H1 (cell line): ENCODE measurements around the gene UBA3. TPM values are rescaled to one million over a fixed set of nuclear protein-coding genes. Genes with fewer than 3 reads are reported as not detected.

ENCODE experiments used
- CTCF ChIA-PET: fragments of 300-600 bp; sonication (Branson Sonifier 250); formaldehyde crosslinking; loops from one replicate; lab custom pipeline; 2021; ENCODE audit not compliant: partially characterized antibody; lab: Charles Lee
- POLR2A ChIA-PET: fragments of 300-600 bp; sonication (Branson Sonifier 250); formaldehyde crosslinking; loops from one replicate; lab custom pipeline; 2021; ENCODE audit warnings: inconsistent platforms; ENCODE audit not compliant: partially characterized antibody; lab: Charles Lee
- DNase-seq, 2 experiments: peaks; one replicate each; pipeline versions ENCODE4 v3.0.0 to v3.0.0-alpha.2; 2010 to 2022; ENCODE audit warnings: low spot score in 2 of 2, low read depth in 1 of 2, mixed read lengths in 1 of 2
- FAIRE-seq: peaks from 2 replicates; lab custom pipeline; 2011; peaks lifted over from hg19 to GRCh38; lab: Jason Lieb, UNC
- H2AFZ ChIP-seq: 2 replicates; pipeline ENCODE4 v1.8.1; 2012; ENCODE audit warnings: low read length, inconsistent platforms
- H2AK5ac ChIP-seq: 2 replicates; pipeline ENCODE4 v1.6.1; 2013; ENCODE audit warnings: low read depth, low read length
- H2BK120ac ChIP-seq: replicated peaks from 2 replicates; pipeline ENCODE3; 2013; ENCODE audit warnings: low read depth, low read length, inconsistent platforms
- H2BK12ac ChIP-seq: 2 replicates; pipeline ENCODE4 v1.6.1; 2013; ENCODE audit warnings: low read depth, low read length
- H2BK15ac ChIP-seq: 2 replicates; pipeline ENCODE4 v1.6.1; 2013; ENCODE audit warnings: low read length
- H2BK20ac ChIP-seq: 2 replicates; pipeline ENCODE4 v1.6.1; 2013; ENCODE audit warnings: low read length
- H2BK5ac ChIP-seq: 2 replicates; pipeline ENCODE4 v1.6.1; 2013; ENCODE audit warnings: low read depth, low read length
- H3K14ac ChIP-seq: 2 replicates; pipeline ENCODE4 v1.6.1; 2013; ENCODE audit warnings: inconsistent platforms; ENCODE audit not compliant: insufficient read length
- H3K18ac ChIP-seq: 2 replicates; pipeline ENCODE4 v1.6.1; 2013; ENCODE audit warnings: low read length; ENCODE audit errors: extremely low read depth
- H3K23ac ChIP-seq: 2 replicates; pipeline ENCODE4 v1.6.1; 2013; ENCODE audit warnings: inconsistent platforms; ENCODE audit not compliant: insufficient read length
- H3K23me2 ChIP-seq: 2 replicates; pipeline ENCODE4 v1.6.1; 2013; ENCODE audit warnings: low read depth, low read length
- H3K27ac ChIP-seq: 2 replicates; pipeline ENCODE4 v1.6.1; 2011; ENCODE audit warnings: low read depth, low read length, inconsistent platforms
- H3K27me3 ChIP-seq, 4 experiments: replicated peaks in 1 of 4; 1 replicate in 1 of 4; 2 replicates in 3 of 4; pipeline versions ENCODE4 v1.6.1 to v1.8.1; 2011 to 2013; ENCODE audit warnings: low read length in 3 of 4, mild to moderate bottlenecking in 3 of 4, inconsistent platforms in 2 of 4, mixed read lengths in 2 of 4, moderate library complexity in 1 of 4; ENCODE audit not compliant: control insufficient read depth in 3 of 4, insufficient read depth in 3 of 4; ENCODE audit errors: extremely low read depth in 1 of 4
- H3K36me3 ChIP-seq, 4 experiments: 2 replicates each; pipeline versions ENCODE4 v1.6.1 to v1.8.1; 2011 to 2013; ENCODE audit warnings: mild to moderate bottlenecking in 4 of 4, low read length in 3 of 4, moderate library complexity in 2 of 4, control low read depth in 1 of 4, inconsistent platforms in 1 of 4; ENCODE audit not compliant: insufficient read depth in 4 of 4, control insufficient read depth in 2 of 4
- H3K4ac ChIP-seq: replicated peaks from 2 replicates; pipeline ENCODE3; 2013; ENCODE audit warnings: low read length, low read depth, mixed read lengths, inconsistent platforms; ENCODE audit not compliant: insufficient read length
- H3K4me1 ChIP-seq, 4 experiments: replicated peaks in 1 of 4; 1 replicate in 1 of 4; 2 replicates in 3 of 4; pipeline versions ENCODE4 v1.6.1 to v1.8.1; 2011 to 2013; ENCODE audit warnings: low read length in 3 of 4, inconsistent platforms in 2 of 4, mixed read lengths in 1 of 4; ENCODE audit not compliant: insufficient read depth in 4 of 4, control insufficient read depth in 3 of 4
- H3K4me2 ChIP-seq, 2 experiments: 2 replicates each; pipeline versions ENCODE4 v1.6.1 to v1.8.1; 2011 to 2013; ENCODE audit warnings: low read depth in 2 of 2, low read length in 2 of 2, control low read depth in 1 of 2, inconsistent platforms in 1 of 2, mild to moderate bottlenecking in 1 of 2; ENCODE audit not compliant: insufficient read depth in 1 of 2
- H3K4me3 ChIP-seq, 4 experiments: fragments of 200-600, 300-600 bp in 1 of 4; sonication (generic), shearing (Covaris generic), sonication (Bioruptor Twin) in 1 of 4; 2 replicates each; pipeline versions ENCODE4 v1.5.1 to v1.8.1; 2011 to 2016; ENCODE audit warnings: low read length in 4 of 4, low read depth in 3 of 4, control low read depth in 2 of 4, inconsistent platforms in 2 of 4, mild to moderate bottlenecking in 2 of 4, mixed read lengths in 1 of 4, moderate library complexity in 1 of 4; ENCODE audit not compliant: insufficient read depth in 2 of 4; ENCODE audit errors: extremely low read depth in 1 of 4
- H3K56ac ChIP-seq: replicated peaks from 2 replicates; pipeline ENCODE3; 2013; ENCODE audit warnings: low read depth, mild to moderate bottlenecking, mixed read lengths, low read length, inconsistent platforms; ENCODE audit not compliant: insufficient read length
- H3K79me1 ChIP-seq: 2 replicates; pipeline ENCODE4 v1.6.1; 2013; ENCODE audit warnings: low read depth, low read length, control low read depth
- H3K79me2 ChIP-seq, 2 experiments: 2 replicates each; pipeline versions ENCODE4 v1.6.1 to v1.8.1; 2012 to 2013; ENCODE audit warnings: low read length in 2 of 2, mild to moderate bottlenecking in 2 of 2, inconsistent platforms in 1 of 2; ENCODE audit not compliant: insufficient read depth in 2 of 2, control insufficient read depth in 1 of 2
- H3K9ac ChIP-seq, 4 experiments: replicated peaks in 1 of 4; 1 replicate in 1 of 4; 2 replicates in 3 of 4; pipeline versions ENCODE4 v1.6.1 to v1.8.1; 2011 to 2013; ENCODE audit warnings: low read depth in 3 of 4, low read length in 3 of 4, control low read depth in 2 of 4, mild to moderate bottlenecking in 2 of 4, moderate library complexity in 2 of 4, inconsistent platforms in 1 of 4; ENCODE audit errors: extremely low read depth in 1 of 4
- H3K9me3 ChIP-seq, 2 experiments: 2 replicates each; pipeline versions ENCODE4 v1.6.1 to v1.8.1; 2012 to 2013; ENCODE audit warnings: mild to moderate bottlenecking in 2 of 2, moderate library complexity in 2 of 2, control low read depth in 1 of 2, inconsistent platforms in 1 of 2, low read depth in 1 of 2, low read length in 1 of 2, mixed read lengths in 1 of 2; ENCODE audit not compliant: insufficient read depth in 2 of 2
- H4K20me1 ChIP-seq, 2 experiments: replicated peaks in 1 of 2; 2 replicates each; pipeline versions ENCODE3 to v1.8.1; 2011 to 2013; ENCODE audit warnings: inconsistent platforms in 2 of 2, low read length in 2 of 2, mild to moderate bottlenecking in 1 of 2; ENCODE audit not compliant: insufficient read depth in 2 of 2, control insufficient read depth in 1 of 2
- H4K5ac ChIP-seq: 2 replicates; pipeline ENCODE4 v1.6.1; 2013; ENCODE audit warnings: low read length, low read depth, mixed read lengths, inconsistent platforms; ENCODE audit not compliant: insufficient read length
- H4K8ac ChIP-seq: 2 replicates; pipeline ENCODE4 v1.8.0; 2013; ENCODE audit warnings: mild to moderate bottlenecking, moderate library complexity, low read length, inconsistent platforms; ENCODE audit not compliant: insufficient read depth; ENCODE audit errors: extremely low read depth
- H4K91ac ChIP-seq: replicated peaks from 2 replicates; pipeline ENCODE3; 2013; ENCODE audit warnings: low read length, mixed read lengths, inconsistent platforms; ENCODE audit not compliant: insufficient read length
- ASH2L ChIP-seq: fragments of 200-600, 300-600 bp; sonication (generic); IDR thresholded peaks from one replicate; pipeline ENCODE4 v1.7.1; 2017; ENCODE audit warnings: low read length
- BRCA1 ChIP-seq: IDR thresholded peaks from 2 replicates; pipeline ENCODE4 v1.6.1; 2012; ENCODE audit warnings: low read depth, low read length, improper control_type of control experiment
- CHD2 ChIP-seq: IDR thresholded peaks from 2 replicates; pipeline ENCODE4 v1.6.1; 2012; ENCODE audit warnings: low read length, improper control_type of control experiment
- CREB1 ChIP-seq: IDR thresholded peaks from 2 replicates; pipeline ENCODE4 v1.6.1; 2012; ENCODE audit warnings: inconsistent platforms
- EGR1 ChIP-seq: IDR thresholded peaks from 2 replicates; pipeline ENCODE4 v1.6.1; 2011; ENCODE audit warnings: low read depth, low read length, borderline replicate concordance
- EP300 ChIP-seq, 2 experiments: IDR thresholded peaks; 1 replicate in 1 of 2; 2 replicates in 1 of 2; pipeline ENCODE4 v1.6.1; 2011 to 2012; ENCODE audit warnings: low read depth in 2 of 2, low read length in 2 of 2, mild to moderate bottlenecking in 2 of 2, borderline replicate concordance in 1 of 2, inconsistent platforms in 1 of 2, moderate library complexity in 1 of 2
- GTF2F1 ChIP-seq: IDR thresholded peaks from 2 replicates; pipeline ENCODE4 v1.6.1; 2012; ENCODE audit warnings: low read depth, low read length, improper control_type of control experiment, borderline replicate concordance
- NANOG ChIP-seq: IDR thresholded peaks from 2 replicates; pipeline ENCODE4 v1.6.1; 2011; ENCODE audit warnings: low read length, low read depth, mild to moderate bottlenecking, inconsistent platforms; ENCODE audit not compliant: insufficient read depth, poor library complexity, severe bottlenecking
- RAD21 ChIP-seq, 2 experiments: IDR thresholded peaks in 1 of 2; conservative IDR thresholded peaks in 1 of 2; 2 replicates each; pipeline ENCODE4 v1.6.1; 2011; ENCODE audit warnings: low read depth in 2 of 2, low read length in 2 of 2, improper control_type of control experiment in 1 of 2, inconsistent platforms in 1 of 2, mild to moderate bottlenecking in 1 of 2, moderate library complexity in 1 of 2
- SUZ12 ChIP-seq: fragments of 200-600 bp; sonication (generic); IDR thresholded peaks from 2 replicates; pipeline ENCODE4 v1.6.1; 2012; ENCODE audit warnings: mild to moderate bottlenecking, inconsistent platforms, low read length, moderate library complexity, mixed read lengths
- ZNF274 ChIP-seq: IDR thresholded peaks from 2 replicates; pipeline ENCODE4 v1.7.0; 2012; ENCODE audit warnings: low read length, borderline replicate concordance; ENCODE audit errors: extremely low read depth
- WGBS, 2 experiments: shearing (Covaris generic) in 1 of 2; methylation state at CpG; one replicate each; pipeline versions ENCODE4 v1.1.6 to v1.1.7; 2013 to 2015; ENCODE audit warnings: low lambda C conversion rate in 2 of 2, mixed read lengths in 2 of 2, inconsistent platforms in 1 of 2, low coverage in 1 of 2, missing lambda C conversion rate in 1 of 2; ENCODE audit not compliant: insufficient replicate concordance in 2 of 2, insufficient coverage in 1 of 2, insufficient read length in 1 of 2; ENCODE audit errors: extremely low coverage in 1 of 2, missing lambda C conversion rate in 1 of 2; 5-methylcytosine and 5-hydroxymethylcytosine counted together
- polyA plus RNA-seq, 7 experiments: library from polyadenylated mRNA; depleted of rRNA in 3 of 7; stranded (reverse) in 5 of 7; unstranded in 2 of 7; fragments of >200 nt in 5 of 7; fragments of 200-250 nt in 2 of 7; gene quantifications; 1 replicate in 5 of 7; 2 replicates in 1 of 7; 4 replicates in 1 of 7; pipeline versions ENCODE4 v1.2.1 to v1.2.3, GENCODE V29; 2011 to 2013; ENCODE audit warnings: missing spikeins in 2 of 7, mixed read lengths in 2 of 7
- total RNA-seq: library from RNA; stranded (reverse); fragmentation: NEBNext Ultra II Directional; extraction: Animal tissue kit (Norgen Biotek cat#: 25700); gene quantifications from 2 replicates; pipeline ENCODE4 v1.2.1, GENCODE V29; 2021

UBA3 gene
- total and polyA plus RNA-seq, 2 of the 8 experiments (the other 6 are each of a cell fraction or from before 2014, with no cell fraction given) = 40.8 to 97.8 TPM

DNA sequence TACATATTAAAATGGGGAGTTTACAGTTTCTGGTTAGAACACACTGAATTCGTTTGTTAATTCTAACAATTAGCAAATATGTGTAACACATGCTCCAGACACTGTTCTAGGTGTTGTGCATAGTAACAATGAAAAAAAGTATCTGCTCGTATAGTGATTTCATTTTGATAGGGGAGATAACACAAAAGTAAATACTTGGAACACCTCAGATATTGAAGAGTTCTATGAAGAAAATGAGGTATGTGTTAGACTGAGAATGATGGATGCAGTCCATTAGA, 21.3 kb downstream of the UBA3 start:
- no peak overlapping the region for H2BK15ac ChIP-seq
- H2BK12ac ChIP-seq = no peak overlapping the region
- H3K9ac ChIP-seq = no peak overlapping the region
- DNase-seq = no peak
- H3K23me2 ChIP-seq = no peaks in the 10 kb centered on the region
- no peak overlapping the region for H2AK5ac ChIP-seq
- H4K91ac ChIP-seq = no peak overlapping the region
- no peak overlapping the region for H4K5ac ChIP-seq
- H3K23ac ChIP-seq = no peak overlapping the region
- H3K27ac ChIP-seq = no peak overlapping the region
- H3K36me3 ChIP-seq = peaks cover 10 to 76% (median 33%) of the 10 kb centered on the region in 4 experiments; a peak in 7 of 8 replicates
- H3K27me3 ChIP-seq = no peaks in the 10 kb centered on the region
- no peak overlapping the region for H3K18ac ChIP-seq
- no peak overlapping the region for H3K4me2 ChIP-seq
- H4K8ac ChIP-seq = no peak overlapping the region
- TF ChIP-seq RAD21 (IDR thresholded peaks at IDR 0.05 in 1 of 2, conservative IDR thresholded peaks at IDR 0.05 in 1 of 2; ENCODE audit: low read depth in 2 of 2, low read length in 2 of 2) (no peak), SUZ12 (no peak), EGR1 (no peak), NANOG (no peak), CREB1 (no peak), BRCA1 (no peak), ZNF274 (no peak), CHD2 (no peak), ASH2L (no peak), EP300 (IDR thresholded peaks at IDR 0.05; ENCODE audit: borderline replicate concordance in 1 of 2, low read depth in 2 of 2, low read length in 2 of 2) (no peak), GTF2F1 (no peak)
- H3K4ac ChIP-seq = no peak overlapping the region
- no peak overlapping the region for H3K56ac ChIP-seq
- no peak overlapping the region for H3K4me3 ChIP-seq
- no peaks in the 10 kb centered on the region for H3K4me1 ChIP-seq
- H4K20me1 ChIP-seq = no peaks in the 10 kb centered on the region
- POLR2A ChIA-PET = no interaction called here
- 70% methylated on average over 2 of the region's 2 CpGs; no CpG with 5 or more reads in 1 of the 2 experiments for WGBS, 2 experiments
- no peak overlapping the region for H2AFZ ChIP-seq
- no peak overlapping the region for H2BK20ac ChIP-seq
- no peaks in the 10 kb centered on the region for H3K79me1 ChIP-seq
- no peak overlapping the region for H2BK120ac ChIP-seq
- CTCF ChIA-PET = no interaction called here
- H2BK5ac ChIP-seq = no peak overlapping the region
- no peak for FAIRE-seq
- H3K79me2 ChIP-seq = no peaks in the 10 kb centered on the region
- no peaks in the 10 kb centered on the region for H3K9me3 ChIP-seq
- H3K14ac ChIP-seq = no peak overlapping the region
